Stimulated activated CD4-positive, alpha-beta T cell treated with anti-CD3 and anti-CD28 coated beads, TNF-alpha, amount 100 ng/mL, for 1 hour (primary cell): ENCODE measurements around the gene SUPT4H1.

Experiments used
- DNase-seq, 3 donors: peaks; one replicate each; pipeline ENCODE4 v3.0.0-alpha.2; 2020; ENCODE audit warnings: low read depth in 3 of 3, low spot score in 1 of 3

Gene SUPT4H1

DNA sequence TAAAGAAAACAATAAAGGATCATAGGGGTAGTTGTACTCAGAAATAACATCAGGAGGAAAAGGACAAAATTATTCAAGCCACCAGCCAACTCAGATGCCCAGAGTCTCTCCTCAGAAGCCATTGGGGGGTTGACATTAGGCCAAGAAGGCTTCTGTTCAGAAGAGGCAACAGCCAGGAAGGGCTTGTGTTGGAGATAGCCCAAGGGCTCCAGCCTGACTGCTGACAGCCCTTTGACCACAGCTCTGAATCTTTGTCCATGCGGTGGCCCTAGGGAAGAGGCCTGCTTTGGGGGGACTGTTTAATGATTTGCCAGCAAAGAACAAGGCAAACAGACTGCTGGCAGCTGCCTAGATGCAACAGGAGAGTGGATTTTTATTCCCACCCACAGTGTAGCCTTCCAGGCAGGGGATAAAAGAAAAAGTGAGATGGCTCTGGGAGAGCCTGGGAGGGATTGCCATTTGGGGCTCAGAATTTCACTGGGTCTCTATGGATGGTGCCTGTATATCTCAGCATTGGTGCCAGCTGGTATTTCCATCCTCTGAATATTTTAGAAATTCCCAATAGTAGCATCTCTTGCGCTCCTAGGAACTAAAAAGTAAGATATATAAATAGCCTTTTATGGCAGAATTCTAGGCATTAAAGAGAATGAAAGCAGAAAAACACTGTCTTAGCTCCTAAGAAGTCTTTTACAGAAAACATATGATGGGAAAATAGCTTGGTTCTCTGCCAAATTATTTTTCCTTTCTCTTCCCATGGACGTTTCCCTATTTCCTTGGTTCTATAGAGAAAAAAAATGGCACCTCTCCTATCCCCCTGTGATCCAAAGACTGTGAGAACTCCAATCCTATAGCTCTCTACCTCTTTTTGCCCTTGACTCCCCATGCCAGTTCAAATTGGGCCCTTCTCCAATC lies 29.4 kb upstream of the SUPT4H1 start:
- no peak for DNase-seq

DNA sequence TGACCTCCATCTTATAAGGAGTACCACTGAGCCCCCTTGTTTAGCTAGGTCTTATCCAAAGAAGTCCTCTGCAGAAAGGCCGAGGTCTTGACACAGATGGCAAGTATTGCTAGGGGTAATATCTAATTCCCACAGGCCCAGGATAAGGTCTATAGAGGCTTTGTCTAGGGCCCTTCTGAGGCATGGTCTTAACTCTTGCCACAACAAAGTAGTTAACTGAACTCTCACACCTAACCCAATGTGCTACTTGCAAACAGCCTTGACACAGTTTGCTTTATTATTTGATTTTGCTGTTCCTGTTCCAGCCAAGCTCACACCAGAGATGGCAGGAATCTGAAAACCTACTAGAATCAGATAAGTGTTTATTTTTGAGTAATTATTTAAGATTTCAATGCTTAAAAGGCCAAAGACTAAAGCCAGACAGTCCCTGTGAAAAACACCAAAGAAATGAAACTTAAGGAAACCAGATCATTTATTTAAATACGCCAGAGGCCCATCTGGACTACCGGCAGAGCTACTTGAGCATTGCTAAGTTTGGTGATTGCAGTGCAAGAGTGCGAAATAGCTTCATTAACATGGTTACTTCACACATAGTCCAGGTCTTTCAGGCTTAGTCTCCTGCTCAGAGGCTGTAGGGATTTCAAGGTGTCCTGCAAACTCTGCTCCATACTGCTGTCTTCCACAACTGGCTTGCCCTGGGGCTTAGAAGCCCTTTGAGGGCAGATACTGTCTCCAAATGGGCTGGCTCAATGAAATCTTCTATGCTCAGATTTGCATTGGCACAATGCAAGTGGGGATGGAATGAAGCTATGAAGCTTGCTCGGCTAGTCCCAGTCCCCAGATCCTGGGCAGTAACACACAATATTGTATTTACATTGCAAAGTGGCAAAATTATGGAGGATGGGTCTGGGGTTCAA lies 28.5 kb upstream of the SUPT4H1 start:
- no peak for DNase-seq

DNA sequence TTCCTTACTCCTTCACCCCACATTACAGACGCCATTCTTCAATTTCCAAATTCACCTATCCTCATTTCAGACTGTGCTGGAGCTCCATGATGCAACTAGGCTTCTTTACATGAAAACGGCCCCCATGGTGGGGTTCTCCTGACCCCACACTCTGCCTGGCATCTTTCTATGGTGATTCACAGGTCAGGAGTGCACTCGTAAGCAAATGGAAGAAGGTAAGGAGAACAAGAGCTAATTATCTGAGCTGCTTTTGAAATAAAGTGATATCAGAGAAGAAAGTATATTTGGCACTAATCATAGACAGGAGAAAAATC lies 27.5 kb upstream of the SUPT4H1 start:
- no peak for DNase-seq

DNA sequence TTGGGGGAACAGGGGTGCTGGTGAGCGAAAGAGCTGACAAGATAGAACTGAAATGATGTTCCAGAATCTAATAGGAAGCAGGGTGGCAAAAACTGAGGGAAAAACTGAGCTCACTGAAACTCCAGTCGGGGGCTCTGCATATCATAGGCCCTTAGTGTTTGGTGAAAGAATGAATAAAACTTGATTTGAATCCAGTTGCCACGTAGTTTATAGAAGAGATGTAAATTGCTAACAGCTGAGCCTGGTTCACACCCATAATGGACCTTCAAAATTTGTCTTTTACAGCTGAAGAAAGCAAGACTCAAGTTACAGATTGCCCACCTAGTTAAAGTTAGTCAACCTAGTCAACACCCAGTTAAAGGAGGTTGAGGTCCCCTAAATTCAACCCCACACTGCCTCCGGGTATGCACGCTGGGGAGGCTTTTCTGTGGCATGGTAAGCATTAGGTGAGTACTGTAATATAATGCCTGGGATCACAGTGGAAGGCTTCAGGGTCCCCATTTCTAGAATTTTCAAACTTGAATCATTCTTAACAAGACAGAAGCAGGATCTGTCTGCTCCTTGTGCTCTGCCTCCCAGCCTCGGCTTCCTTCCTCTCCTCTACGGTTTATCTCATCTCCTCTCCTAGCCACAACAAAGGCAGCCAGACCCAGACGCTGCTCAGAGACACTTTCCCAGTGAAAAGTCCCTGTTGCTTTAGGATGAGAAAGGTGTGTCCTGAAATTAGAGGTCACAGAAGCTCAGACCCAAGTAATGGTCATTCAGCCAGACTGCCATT lies 26.9 kb upstream of the SUPT4H1 start:
- DNase-seq: no peak

DNA sequence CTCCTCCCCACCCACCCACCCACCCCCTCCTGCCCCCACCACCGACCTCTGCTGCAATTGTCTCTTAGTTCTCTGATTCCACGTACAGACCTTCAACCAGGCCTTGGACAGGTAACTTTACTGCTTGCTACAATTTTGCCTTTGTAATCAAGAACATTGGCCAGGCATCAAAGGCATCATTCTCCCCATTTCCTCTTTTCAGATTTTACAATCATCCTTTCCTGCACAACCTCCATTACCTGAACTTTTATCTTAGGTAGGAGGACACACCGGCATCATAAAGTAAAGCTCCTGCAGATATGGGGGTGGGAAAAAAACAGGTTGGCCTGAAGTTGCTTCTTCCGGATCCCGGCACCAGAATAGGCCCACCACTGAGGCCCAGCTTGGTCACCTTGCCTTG lies 25.7 kb upstream of the SUPT4H1 start:
- no peak for DNase-seq

DNA sequence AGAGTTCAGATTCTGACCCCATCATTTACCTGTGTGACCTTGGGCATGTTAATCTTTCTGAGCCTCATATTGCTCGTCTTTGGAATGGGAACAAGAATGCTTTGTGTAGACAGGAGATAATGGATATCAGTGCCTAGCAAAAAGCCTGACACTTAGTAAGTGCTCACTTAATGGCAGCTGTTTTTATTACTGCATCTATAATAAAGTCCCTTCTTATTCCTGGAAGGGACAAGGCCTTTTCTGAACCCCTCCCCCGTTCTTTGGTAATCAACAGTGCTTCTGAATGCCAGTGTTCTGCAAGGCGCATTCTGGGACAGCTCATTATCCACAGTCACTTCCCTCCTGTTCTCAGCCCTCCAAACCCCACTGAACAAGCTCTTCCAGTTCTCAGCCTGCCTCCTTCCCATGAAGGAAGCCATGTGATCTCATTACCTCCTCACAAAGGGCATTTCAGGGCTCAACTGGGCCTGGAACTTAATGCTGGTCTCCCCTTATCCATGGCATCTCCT lies 25.1 kb upstream of the SUPT4H1 start:
- no peak for DNase-seq

DNA sequence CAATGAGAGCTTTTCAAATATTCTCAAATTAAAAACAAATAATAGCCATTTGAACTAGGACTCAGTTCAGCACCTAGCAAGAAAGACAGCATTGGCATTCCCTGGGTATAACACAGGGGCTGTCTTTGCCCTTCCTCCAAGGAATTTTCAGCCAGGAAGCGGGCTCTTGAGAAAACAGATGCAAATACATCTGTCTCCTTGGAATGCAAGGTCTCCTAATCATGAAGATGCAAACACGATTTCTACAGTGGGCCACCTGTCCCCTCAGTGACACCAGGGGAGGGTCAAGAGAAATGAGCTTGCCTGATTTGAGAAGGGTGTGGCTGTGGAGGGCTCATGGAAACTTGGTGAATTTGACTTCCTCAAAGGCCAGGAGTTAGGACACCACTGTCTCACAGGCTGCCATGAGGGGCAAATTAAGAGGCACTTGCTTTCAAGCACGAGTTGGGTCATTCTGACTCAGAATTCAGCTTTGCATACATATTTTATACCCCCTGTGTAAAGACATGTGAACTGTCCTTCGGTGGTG lies 24.5 kb upstream of the SUPT4H1 start:
- no peak for DNase-seq

DNA sequence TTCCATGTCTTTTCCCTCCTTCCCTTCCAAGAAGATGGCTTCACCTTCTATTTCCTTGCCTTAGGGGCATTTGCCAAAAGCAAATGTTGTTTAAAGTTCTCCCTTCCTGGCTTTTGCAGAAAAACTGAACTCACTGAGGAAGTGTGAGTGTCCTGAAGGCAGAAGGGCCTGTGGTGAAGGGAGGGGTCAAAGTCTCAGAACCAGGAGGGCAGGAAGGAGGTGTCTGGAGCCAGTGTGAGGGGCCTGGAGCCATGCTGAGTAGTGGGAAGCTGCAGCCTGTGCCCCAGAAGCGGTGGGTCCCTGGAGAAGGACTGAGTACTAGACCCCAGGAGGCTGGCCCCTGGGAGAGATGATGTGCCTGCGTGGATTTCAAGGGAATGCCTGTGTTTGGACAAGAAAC lies 23.8 kb upstream of the SUPT4H1 start:
- no peak for DNase-seq

DNA sequence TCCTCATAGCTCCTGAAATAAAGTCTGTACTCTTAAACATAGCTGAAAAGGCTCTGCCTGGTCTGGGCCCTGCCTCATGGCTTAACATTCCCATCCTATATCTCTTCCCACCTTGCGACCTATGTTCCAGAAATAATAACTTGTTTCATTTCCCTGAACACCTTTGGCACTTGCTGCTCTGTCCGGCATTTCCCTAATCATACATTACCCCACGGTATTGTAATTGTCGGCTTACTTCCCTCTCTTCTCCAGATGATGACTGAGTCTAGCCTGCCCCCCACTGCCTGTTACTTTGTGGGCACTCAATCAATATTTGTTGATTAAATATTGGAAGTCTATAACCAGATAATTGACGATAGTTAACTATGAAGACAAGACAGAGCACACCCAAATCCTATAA lies 23.3 kb upstream of the SUPT4H1 start:
- DNase-seq: no peak

DNA sequence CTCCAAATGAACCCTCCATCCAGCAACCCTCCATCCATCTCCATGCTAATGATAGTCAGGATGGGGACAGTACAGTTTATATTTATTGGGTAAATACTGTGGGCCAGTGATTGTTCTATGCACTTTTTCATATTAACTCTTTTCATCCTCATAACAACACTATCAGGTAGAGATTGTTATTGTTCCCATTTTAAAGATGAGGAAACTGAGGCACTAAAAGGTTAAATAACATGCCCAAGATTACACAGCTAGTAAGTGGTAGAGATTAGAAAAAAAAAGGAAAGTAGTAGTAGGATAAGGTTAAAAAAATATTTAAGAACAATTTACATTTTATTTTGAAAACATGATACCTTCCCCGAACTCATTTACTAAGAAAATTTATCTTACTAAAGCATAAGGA lies 21.9 kb upstream of the SUPT4H1 start:
- no peak for DNase-seq

DNA sequence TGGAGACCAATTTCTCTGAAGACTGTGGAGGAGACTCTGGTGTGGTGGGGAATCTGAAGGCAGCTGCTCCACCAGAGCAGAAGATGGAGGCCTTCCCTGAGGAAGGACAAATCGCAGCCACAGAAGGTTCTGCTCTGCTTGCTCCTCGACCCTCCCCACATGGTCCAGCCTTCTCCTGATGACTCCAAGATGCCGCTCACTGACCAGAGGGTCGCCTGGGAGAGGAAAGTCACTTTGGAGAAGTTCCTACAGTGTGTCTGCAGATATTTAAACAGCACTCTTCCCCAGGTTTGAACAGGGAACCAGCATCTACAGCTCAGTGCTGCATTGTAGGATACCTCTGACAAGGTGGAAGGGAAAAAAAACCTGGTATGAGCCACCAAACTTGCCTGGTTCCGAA lies 21.0 kb upstream of the SUPT4H1 start:
- DNase-seq: no peak

DNA sequence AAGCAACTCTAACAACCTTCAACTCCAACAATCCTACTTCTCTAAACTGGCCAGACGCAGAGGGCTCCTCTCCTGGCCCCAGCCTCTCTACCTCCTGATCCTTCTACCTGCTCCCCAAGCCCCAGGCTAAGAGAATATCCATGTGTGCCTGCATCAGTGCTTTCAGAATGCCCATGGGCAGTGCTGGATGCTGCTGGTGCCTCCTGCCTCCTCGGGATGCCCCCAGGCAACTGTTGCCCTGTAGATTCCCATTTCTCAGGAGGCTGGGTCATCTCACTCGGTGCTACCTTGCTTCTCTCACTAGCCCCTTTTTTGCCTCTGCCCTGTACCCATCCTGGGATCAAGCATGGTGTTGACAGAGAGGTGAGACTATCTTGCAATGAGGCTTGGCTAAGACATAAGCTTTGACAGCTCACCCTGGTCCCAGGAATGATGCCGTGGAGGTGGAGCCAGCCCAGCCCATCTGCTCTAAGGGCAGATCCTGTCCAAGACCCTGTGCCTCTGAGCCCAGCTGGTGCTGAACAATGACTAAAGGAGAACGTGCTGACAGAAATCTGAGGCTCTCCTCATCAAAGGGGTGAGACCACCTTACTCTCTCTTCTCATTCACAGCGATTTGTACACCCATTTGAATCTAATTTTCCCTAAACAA lies 19.4 kb upstream of the SUPT4H1 start:
- DNase-seq: no peak

DNA sequence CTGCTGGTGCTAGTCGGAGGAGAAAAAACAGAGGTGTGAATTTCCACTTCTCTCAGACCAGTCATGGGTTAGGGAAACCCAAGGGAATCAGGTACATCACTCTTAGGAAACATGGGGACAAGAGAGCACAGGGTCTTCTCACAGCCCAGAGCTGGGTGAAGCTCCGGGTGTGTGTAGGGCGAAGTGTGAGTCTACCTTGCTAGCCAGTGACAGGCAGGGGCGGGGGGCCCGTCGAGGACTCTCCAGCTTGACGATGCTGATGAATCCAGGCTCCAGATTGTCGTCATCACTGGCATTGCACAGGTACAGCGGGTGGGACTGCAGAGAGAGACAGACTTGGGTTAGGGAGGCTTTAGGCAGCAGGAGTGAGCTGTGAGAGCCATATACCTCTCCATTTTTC lies 18.7 kb upstream of the SUPT4H1 start:
- no peak for DNase-seq

DNA sequence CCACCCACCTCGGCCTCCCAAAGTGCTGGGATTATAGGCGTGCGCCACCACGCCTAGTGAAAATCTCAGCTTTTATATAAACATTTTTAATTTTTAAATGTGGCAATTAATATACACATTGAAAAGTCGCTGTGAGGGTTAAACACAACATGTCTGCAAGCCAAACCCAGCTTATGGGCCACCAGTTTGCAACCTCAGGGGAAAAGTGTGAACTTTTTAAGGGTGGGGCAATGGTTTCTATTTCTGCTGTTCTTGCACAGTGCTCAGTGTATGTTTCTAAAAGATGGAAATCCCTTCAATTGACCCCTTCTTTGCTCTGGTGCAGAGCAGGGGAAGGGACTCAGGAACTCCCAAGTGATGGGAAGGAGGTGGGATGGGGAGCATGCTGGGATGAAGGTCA lies 18.3 kb upstream of the SUPT4H1 start:
- DNase-seq: no peak

DNA sequence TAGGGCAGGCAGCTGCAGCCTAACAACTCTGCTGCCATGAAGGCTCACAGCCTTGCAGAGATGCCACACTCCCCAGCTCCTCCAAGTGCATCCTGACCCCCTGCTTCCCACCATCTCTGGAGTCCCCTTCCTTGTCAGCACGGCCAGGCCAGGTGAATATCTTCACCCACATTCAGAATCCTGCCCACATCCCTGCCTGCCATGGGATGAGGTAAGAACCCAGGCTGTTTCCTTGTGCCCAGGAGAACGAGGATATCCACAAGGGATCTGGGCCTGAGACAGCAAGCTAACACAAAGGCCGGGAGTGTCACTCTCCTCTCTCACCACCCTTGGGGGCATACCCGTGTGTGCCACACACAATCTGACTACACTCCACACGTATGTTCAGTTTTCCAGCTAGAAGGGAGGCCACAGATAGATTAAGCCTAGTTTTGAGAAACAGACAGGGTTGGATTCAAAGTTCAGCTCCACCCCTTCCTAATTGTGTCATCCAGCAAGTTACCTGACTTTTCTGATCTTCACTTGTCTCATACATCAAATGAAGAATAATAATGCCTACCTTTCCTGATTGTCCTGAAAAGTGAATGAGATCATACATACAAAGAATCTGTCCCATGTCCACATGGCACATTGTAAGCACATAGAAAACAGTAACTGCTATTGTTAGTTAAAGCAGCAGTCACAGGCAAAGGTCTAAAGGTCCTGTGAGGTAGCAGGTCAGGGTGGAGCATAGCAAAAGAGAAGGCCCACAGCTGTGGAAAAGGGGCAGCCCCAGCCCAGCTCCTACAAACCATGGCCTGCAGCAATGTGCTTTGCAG lies 17.4 kb upstream of the SUPT4H1 start:
- no peak for DNase-seq

DNA sequence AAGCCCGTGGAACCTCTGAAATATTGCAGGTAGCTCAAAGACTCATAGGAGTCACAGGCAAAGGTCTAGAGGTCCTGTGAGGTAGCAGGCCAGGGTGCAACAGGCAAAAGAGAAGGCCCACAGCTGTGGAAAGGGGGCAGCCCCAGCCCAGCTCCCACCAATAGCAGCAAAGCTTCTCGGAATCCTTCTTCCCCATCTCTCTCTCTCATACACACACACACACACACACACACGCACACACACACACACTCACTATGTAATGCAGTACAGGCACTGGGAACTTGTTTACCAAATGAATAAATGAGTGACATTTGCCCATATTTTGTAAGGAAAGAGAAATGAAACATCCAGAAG lies 16.8 kb upstream of the SUPT4H1 start:
- no peak for DNase-seq

DNA sequence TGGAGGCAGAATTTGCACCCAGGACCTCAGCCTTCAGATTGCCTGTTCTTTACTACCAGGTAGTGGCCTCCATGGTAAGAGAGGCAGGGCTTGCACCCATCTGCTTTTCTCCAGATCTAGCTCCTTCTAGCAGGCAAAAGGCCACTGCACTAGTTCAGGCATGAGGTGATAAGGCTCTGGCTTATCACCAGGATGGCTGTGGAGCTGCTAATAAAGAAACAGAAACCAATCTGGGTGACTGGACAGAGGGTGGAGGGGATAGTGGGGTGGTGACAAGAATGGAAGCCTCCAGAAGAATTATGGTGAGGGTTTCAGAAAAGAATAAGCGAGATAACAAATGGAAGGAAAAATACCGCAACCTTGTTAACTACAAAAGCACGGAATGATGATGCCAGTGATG lies 15.5 kb upstream of the SUPT4H1 start:
- DNase-seq: no peak

DNA sequence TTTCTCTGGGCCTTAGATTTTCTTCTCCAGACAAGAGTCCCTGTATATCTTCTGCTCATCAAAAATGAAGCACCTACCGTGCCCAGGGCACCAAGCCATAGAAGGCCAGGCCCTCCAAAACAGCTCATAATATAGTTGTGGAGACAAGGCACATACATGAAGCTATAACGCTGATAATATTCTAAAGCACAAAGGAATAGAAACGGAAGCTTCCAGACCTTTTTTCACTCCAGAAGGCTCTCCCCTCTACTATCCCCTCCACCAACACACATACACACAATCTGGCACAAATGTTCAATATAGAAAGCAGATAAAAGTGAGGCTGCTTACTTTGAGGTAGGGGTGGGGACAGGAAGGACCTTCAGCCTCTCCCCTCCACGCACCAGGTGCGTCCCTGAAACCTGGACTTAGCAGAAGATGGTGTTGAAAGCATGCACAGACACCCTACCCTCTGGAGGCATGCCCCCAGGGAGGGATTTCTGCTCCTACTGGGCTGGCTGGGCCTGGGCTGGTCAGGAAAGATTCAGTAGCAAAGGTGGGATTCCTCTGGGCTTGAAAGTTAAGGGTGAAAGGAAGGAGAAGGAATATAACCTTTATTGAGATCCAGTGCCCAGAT lies 14.1 kb upstream of the SUPT4H1 start:
- DNase-seq: no peak

DNA sequence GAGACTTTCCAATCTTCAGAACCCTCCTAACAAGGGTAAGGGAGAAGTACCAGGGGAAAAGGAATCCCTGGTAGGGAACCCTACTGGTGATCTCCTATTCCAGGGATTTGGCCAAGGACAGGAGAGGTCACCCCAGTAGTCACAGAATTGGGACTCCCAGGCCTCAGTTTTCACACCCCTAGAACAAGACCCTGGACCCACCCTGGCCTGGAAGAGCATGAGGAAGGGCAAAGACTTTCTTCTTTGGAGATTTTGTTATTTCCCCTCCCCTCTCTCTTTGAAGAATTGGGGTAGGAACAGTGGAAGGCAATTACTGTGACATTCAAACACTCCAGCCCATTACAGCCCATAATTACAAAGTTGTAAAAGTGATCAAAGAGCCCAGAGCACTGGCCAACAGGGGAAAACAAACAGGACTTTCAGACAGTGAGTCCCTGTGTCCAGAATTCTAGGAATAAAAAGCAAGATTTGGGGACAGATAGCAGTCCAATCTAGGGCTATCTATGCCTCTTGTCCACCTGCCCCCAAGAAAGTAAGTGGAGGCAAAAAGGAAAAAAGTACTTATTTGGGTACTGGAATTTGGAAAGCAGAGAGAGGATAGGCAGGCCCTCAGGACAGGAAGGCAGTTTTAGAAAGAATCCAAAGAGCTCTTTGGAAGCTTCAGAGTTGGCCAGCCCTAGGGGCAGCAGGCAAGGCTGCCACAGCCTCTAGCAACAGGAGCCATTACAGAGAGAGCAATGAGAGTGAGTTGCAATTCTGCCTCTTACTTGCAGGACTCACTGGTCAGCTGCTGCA lies 13.4 kb upstream of the SUPT4H1 start:
- DNase-seq: no peak
